Measurements from ENCODE around the gene USP48. TPM values are rescaled to one million over a fixed set of nuclear protein-coding genes. Genes with fewer than 3 reads are reported as not detected.
A peak's percentile ranks its signal among the peaks of the same experiment; 100 is the strongest.

Gene USP48
- total and polyA plus RNA-seq, 2 of the 4 experiments (the other 2 are of a cell fraction), result 24.7 to 25.0 TPM

DNA sequence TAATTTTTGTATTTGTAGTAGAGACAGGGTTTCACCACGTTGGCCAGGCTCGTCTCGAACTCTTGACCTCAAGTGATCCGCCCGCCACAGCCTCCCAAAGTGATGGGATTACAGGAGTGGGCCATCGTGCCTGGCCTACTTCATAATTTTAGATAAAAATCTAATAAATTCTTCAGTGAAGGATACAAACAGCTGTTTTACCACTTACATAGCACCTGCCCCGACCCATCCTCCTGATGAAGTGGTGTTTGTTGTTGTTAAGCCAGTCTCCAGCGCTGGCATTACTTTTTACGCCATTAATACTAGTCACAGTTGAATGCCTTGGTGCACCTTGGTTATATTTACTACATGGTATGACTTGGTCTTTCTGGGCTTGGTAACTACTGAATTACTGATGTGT, 101.5 kb downstream of the USP48 start:
- TF ChIP-seq RFX5 (IDR thresholded peaks at IDR 0.05; ENCODE audit: low read depth, low read length), result no peak
- TF ChIP-seq RAD21 (IDR thresholded peaks at IDR 0.05; ENCODE audit: low read length), result no peak
- TF ChIP-seq NFE2L2 (IDR thresholded peaks at IDR 0.05; ENCODE audit: low read depth, low read length), result no peak
- TF ChIP-seq FOS (IDR thresholded peaks at IDR 0.05; ENCODE audit: low read depth, low read length), result no peak
- TF ChIP-seq MAFK (IDR thresholded peaks at IDR 0.05; ENCODE audit: low read depth, low read length), result no peak
- no peak for TF ChIP-seq CEBPB (IDR thresholded peaks at IDR 0.05; ENCODE audit: low read depth, low read length)
- TF ChIP-seq BHLHE40 (IDR thresholded peaks at IDR 0.05; ENCODE audit: low read depth, low read length), result no peak
- no peak for TF ChIP-seq ELK1 (IDR thresholded peaks at IDR 0.05; ENCODE audit: borderline replicate concordance, low read depth, low read length)
- no peak for TF ChIP-seq CHD1 (IDR thresholded peaks at IDR 0.05; ENCODE audit: low read depth, low read length)
- no peak for TF ChIP-seq SMC3 (IDR thresholded peaks at IDR 0.05; ENCODE audit: low read depth, low read length)
- TF ChIP-seq MAZ (IDR thresholded peaks at IDR 0.05; ENCODE audit: borderline replicate concordance, low read depth, low read length), result no peak
- no peak for TF ChIP-seq USF2 (IDR thresholded peaks at IDR 0.05; ENCODE audit: low read depth, low read length)
- TF ChIP-seq RCOR1 (IDR thresholded peaks at IDR 0.05; ENCODE audit: insufficient replicate concordance, low read length), result no peak
- no peak for TF ChIP-seq MXI1 (IDR thresholded peaks at IDR 0.05; ENCODE audit: borderline replicate concordance, low read depth, low read length)
- TF ChIP-seq CTCF (conservative IDR thresholded peaks at IDR 0.05; ENCODE audit: low read depth, low read length), result no peak
- TF ChIP-seq POLR2A (IDR thresholded peaks at IDR 0.05; ENCODE audit: low read depth, low read length), result no peak
- 0 out of 2 replicates have a peak overlapping the region, but pooled peaks have one; percentile 2 for H3K4ac ChIP-seq (ENCODE audit: low read depth, low read length)
- H2BK20ac ChIP-seq (ENCODE audit: low read depth, low read length), result no peak overlapping the region
- no peaks in the 10 kb centered on the region for H4K20me1 ChIP-seq (ENCODE audit: insufficient read depth, low read length)
- CTCF ChIA-PET, result no interaction called here
- peaks cover 18% of the 10 kb centered on the region for H3K36me3 ChIP-seq (ENCODE audit: control insufficient read depth, insufficient read depth, low read length)
- dilution Hi-C loops (cut with HindIII; ENCODE audit: low sequenced_read_pairs, unreplicated experiment), result no loop called here
- H2BK15ac ChIP-seq (ENCODE audit: low read depth, low read length), result no peak overlapping the region
- H2BK5ac ChIP-seq (ENCODE audit: low read depth, low read length, poor library complexity, severe bottlenecking), result no peak overlapping the region
- POLR2A ChIA-PET (ENCODE audit: unreplicated experiment), result no interaction called here
- BruUV-seq (replicated peaks), result no TSS peak
- peaks cover 2 to 7% of the 10 kb centered on the region in 2 experiments; a peak in 2 of 4 replicates for H3K79me1 ChIP-seq (ENCODE audit: low read depth in 1 of 2, low read length in 2 of 2)
- H2BK120ac ChIP-seq (ENCODE audit: low read depth, low read length), result no peak overlapping the region
- H4K91ac ChIP-seq (ENCODE audit: insufficient read depth, low read depth, low read length), result no peak overlapping the region
- no CpG with 5 or more reads among the region's 9 CpGs for WGBS, 2 experiments (ENCODE audit: extremely low coverage in 2 of 2, insufficient read length in 1 of 2)
- H2AK5ac ChIP-seq (ENCODE audit: low read depth, low read length), result no peak overlapping the region
- H3K4me3 ChIP-seq (ENCODE audit: insufficient read depth, low read depth, low read length), result no peak overlapping the region
- H3K9ac ChIP-seq (ENCODE audit: low read depth, low read length), result no peak overlapping the region
- H3K27ac ChIP-seq (ENCODE audit: insufficient read depth, low read length), result peak overlapping the region; percentile 23; the same call in 1 of the 2 replicates
- no peaks in the 10 kb centered on the region for H3K4me1 ChIP-seq (ENCODE audit: control insufficient read depth, insufficient read depth, low read length)
- peaks cover 9% of the 10 kb centered on the region; the same call in 1 of the 2 replicates for H3K9me1 ChIP-seq (ENCODE audit: insufficient read depth, low read length)
- no peak for DNase-seq
- no peak overlapping the region for H3K4me2 ChIP-seq (ENCODE audit: low read depth, low read length)
- no peak overlapping the region for H4K5ac ChIP-seq (ENCODE audit: low read depth, low read length)
- no peaks in the 10 kb centered on the region for H3K27me3 ChIP-seq (ENCODE audit: control insufficient read depth, insufficient read depth, low read length)
- in situ Hi-C loops (cut with MboI; ENCODE audit: low sequenced_read_pairs), result no loop called here
- no peak overlapping the region for H3K23ac ChIP-seq (ENCODE audit: low read depth, low read length)
- intact Hi-C loops (cut with micrococcal nuclease), result no loop called here
- no peak overlapping the region for H4K8ac ChIP-seq (ENCODE audit: low read depth in 2 of 2, low read length in 2 of 2)
- ATAC-seq (ENCODE audit: low read depth), result peak; percentile 24
- no peak overlapping the region for H3K14ac ChIP-seq (replicated peaks; ENCODE audit: low read depth, low read length)
- H2AK9ac ChIP-seq (replicated peaks; ENCODE audit: low read depth, low read length, poor library complexity), result no peak overlapping the region
- H3K9me3 ChIP-seq (ENCODE audit: control insufficient read depth, insufficient read depth, low read length), result 0 out of 2 replicates have a peak, but pooled peaks cover 3% of the 10 kb centered on the region
- no peak overlapping the region for H3K56ac ChIP-seq (ENCODE audit: extremely low read depth, insufficient read depth, low read length)
- no peak overlapping the region for H2AFZ ChIP-seq (replicated peaks; ENCODE audit: low read length, poor library complexity)
- H3K18ac ChIP-seq (ENCODE audit: low read depth, low read length), result no peak overlapping the region

All from IMR-90 (cell line).